IPS DF 19.7 (cell line): ENCODE data around the gene BACE2.
"Not testable (repeated sequence)": the region's sequence is repeated elsewhere in the genome, so short reads cannot be mapped to it uniquely, and the experiment has no call there.

Source experiments
- DNase-seq: peaks from one replicate; pipeline ENCODE4 v3.0.0-alpha.2; 2013; ENCODE audit warnings: low read depth, low spot score

BACE2 gene

GRCh38 chr21:41238081-41238796 lies 70.3 kb downstream of the BACE2 start:
- DNase-seq: not testable (repeated sequence)

GRCh38 chr21:41240040-41240439 lies 72.1 kb downstream of the BACE2 start:
- DNase-seq: no peak

GRCh38 chr21:41241341-41241740 lies 73.4 kb downstream of the BACE2 start:
- DNase-seq: no peak

GRCh38 chr21:41242238-41242829 lies 74.4 kb downstream of the BACE2 start:
- no peak for DNase-seq

GRCh38 chr21:41243107-41243506 lies 75.1 kb downstream of the BACE2 start:
- no peak for DNase-seq

- not testable (repeated sequence) for DNase-seq
Measured at GRCh38 chr21:41244266-41244880, 76.4 kb downstream of the BACE2 start.

- no peak for DNase-seq
Measured at GRCh38 chr21:41245509-41246135, 77.7 kb downstream of the BACE2 start.

GRCh38 chr21:41246808-41247207 lies 78.8 kb downstream of the BACE2 start:
- no peak for DNase-seq

- DNase-seq: no peak
Measured at GRCh38 chr21:41247561-41248545, 79.9 kb downstream of the BACE2 start.

- no peak for DNase-seq
Measured at GRCh38 chr21:41249476-41249875, 81.5 kb downstream of the BACE2 start.

GRCh38 chr21:41250519-41250918 lies 82.6 kb downstream of the BACE2 start:
- no peak for DNase-seq

- no peak for DNase-seq
Measured at GRCh38 chr21:41251961-41252642, 84.1 kb downstream of the BACE2 start.

GRCh38 chr21:41254090-41254700 lies 86.2 kb downstream of the BACE2 start:
- DNase-seq: no peak

GRCh38 chr21:41255190-41255589 lies 87.2 kb downstream of the BACE2 start:
- no peak for DNase-seq

- not testable (repeated sequence) for DNase-seq
Measured at GRCh38 chr21:41256231-41256630, 88.3 kb downstream of the BACE2 start.

GRCh38 chr21:41256771-41257702 lies 89.1 kb downstream of the BACE2 start:
- no peak for DNase-seq

GRCh38 chr21:41258617-41259016 lies 90.7 kb downstream of the BACE2 start:
- no peak for DNase-seq

- DNase-seq: no peak
Measured at GRCh38 chr21:41260428-41260827, 92.5 kb downstream of the BACE2 start.

- no peak for DNase-seq
Measured at GRCh38 chr21:41267346-41267745, 99.4 kb downstream of the BACE2 start.
